HG02981 (cell line): Measurements from ENCODE around the gene PTCH1.

ENCODE experiments used
- ATAC-seq: cut with Tn5 transposase; IDR thresholded peaks from one replicate; pipeline ENCODE4 v1.9.1; 2021; ENCODE audit warnings: mild to moderate bottlenecking, moderate library complexity; ENCODE audit not compliant: unreplicated experiment

PTCH1 gene

DNA sequence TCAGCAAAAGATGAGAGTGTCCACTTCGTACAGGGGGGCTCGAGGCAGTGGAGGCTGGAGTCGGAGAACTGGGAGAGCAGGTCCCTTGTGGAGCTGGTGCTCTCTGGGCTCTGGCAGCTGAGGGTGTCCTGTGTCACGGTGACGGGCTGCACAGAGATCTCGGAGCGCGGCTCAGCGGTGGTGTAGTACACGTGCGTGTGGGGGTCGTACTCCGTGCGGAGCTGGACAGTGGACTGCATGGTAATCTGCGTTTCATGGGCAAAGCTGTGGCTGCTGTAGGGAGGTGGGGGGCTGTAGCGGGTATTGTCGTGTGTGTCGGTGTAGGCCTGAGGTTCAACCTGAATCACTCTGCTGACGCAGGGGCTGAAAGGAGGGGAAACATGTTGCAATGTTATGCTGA lies 48.0 kb downstream of the PTCH1 start:
- ATAC-seq = no peak

DNA sequence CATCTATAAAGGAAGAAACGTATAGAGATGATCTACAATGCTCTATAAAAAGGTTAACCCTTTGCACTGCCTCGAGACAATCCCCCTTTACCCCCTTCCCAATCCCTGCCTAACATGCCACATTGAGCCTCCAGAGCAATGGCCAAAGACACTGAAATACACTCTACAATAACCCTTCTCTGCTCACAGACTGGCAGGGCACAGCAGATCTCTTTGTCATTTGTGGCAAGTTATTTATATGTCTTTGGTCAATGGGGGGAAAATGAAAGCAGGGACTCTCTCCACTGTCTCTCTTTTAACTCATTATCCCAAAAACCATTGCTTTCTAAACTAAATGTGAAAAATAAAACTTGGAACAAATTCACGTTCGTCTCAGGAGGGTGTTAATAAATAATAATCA lies 51.7 kb downstream of the PTCH1 start:
- ATAC-seq = no peak

DNA sequence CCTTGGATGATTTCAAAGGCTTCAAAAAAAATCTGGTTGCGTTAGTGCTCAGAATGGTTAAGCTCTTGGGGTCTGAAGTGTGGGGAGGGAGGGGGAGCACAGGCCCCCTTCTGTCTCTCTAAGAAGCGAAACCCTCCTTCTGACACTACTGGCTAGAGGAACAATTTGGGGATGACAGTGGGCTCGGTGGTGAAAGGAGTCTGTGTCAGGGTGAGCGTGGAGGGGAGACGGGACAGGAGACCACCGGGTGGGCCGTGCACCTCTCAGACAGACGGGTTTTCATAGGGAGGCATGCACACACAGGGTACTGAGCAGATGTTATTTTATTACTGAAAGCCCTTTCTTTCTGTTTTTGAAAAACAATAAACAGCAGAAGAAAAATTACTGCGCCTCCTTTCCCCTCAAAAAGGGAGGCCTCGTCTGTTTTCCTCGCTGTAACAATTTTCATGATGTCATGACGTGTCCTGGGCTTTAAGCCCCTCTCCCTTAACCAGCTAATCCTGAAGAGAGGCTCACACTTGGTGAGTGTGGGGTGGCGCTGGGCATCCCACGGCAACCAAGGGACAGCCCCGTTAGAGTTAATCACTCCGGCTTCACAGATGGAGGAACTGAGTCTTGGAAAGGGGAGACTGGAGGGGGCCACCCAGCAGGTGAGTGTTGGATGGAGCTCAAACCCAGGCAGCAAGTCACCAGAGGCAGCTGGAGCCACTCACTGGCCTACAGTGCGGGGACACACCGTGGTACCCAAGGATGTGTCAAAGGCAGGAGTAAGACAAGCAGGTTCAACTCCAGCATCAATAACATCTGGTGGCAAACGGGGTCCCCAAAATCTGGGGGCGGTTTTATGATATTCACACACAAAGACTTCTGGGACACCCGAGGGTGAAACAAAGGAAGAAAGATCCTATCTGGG lies 53.4 kb downstream of the PTCH1 start:
- ATAC-seq = peak; percentile 21

DNA sequence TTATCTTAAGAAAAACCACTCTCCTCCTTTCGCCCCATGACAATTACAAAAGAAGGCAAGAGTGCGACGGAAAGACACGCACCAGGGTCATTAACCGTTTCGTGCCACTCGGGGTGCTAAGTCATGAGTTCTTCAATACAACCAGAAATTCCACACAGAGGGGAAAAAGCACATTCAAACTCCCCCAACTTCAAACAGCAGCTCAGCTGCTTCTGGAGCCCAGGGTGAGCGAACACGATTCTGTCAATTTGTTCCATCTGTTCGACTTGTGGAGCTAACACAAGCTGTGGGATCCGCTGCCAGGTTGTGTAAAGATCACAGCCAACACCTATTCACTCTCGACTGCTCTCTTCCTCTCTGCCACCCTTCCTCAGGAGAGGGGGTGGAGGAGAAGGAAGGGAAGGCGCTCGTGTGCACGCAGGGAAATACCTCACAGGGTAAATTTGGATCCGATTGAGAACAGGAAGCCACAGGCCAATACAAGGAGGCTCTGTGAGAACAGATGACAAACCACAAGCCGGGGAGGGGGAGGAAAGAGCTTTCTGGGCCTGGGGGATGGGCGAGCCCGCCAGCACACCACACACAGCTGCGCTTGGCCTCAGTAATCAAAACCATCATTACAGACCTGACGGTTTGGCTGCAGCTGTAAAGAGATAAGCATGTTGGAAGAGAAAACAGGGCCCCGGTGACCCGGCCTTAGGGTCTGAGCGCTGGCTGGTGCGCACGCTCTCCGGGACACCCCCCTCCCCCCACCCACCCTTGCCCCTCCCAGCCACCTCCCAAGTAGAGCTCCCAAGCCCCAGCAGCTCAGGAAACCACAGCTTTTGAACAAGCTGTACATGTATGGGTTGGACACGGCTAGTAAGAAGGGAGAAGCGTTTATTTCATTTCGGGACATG lies 54.3 kb downstream of the PTCH1 start:
- ATAC-seq = peak; percentile 93

DNA sequence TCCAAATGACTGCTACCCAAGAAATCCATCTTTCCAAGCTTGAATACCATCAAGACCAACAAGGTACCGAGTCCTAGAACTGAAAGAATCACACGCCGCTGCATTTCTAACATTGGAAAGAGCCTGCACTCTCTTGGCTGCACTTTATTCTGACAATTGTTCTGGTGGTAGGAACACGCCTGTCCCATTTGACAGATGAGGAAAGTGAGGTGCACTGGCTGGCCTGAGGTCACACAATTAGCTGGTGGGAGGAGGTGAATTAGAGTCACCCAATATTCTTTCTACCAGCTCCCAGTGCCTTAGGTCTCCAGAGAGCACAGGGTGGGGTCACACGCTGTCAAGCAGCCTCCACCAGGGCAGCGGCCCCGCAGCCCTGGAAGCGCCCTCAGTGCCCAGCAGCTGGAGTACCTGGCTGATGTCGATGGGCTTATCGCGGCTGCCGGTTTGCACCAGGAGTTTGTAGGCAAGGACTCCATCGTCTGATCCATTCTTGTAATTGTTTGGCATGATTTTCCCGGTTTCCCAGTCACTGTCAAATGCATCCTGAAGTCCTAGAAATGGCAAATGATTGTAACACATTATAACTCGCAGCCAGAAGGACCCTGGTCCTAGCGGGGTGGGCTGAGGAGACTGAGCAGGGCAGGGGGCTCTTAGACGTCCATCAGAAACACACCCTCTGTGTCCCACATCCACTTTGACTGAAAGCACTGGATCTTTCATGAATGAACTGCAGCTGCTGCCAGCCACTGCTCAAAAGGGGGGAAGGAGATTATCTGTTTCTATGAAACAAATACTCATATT lies 55.1 kb downstream of the PTCH1 start:
- ATAC-seq = no peak

DNA sequence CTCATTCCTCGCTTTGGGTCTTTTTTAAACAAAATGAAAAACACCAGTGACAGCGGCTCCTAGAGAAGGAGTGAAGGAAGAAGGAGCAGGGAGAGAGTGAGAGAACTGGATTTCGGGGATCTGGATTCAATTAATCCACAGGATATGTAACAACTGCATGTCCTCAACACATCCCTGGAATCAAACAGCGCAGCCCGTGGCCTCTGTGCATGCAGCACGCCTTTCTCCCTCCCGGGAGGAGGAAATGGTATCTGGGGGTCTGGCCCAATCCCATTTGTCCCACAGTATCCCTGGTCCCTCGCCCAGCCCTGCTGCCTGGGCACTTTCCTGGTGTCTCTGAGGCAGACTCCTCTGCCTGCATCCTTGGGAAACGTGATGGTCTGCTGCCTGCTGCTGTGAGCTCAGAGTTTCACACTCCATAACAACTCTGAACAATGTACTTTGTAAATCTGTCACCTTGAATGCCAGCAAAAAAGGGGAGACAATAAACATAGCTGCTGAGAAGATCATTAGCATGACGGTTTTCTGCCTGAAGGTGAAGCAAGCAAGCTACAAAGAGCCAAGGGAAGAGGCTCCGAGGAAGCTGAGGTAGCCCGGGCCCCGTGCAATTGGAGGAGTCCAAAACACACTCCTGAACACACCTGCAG lies 56.1 kb downstream of the PTCH1 start:
- no peak for ATAC-seq

DNA sequence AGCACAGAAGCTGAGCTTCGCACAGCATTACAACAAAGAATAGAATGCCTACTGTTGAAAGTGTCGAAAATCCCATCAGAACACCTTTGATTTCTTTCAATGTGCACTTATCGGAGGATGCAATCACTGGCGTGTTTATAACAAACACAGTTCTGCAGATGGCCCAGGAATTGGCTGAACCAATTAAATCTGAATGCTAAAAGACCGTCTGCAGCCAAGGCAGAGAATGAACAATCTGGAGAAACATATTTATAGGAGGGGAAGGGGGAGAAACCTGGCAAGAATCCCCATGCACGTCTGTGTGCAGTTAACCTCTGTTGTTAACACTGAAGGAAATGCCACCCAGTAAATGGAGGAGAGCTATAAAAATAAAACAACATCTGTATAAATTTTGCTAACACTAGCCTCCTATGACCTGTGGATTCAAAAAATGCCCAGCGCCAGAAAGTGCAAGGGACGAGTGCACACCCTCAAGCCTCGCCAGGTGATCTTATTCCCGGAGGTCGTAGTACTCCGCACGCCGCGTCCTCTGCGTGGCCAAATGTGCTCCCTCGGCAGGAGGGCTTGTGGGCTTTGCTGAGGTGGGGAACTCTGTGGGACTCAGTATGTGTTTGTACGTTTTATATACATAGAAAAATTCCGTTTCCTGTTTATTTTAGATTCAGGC lies 56.8 kb downstream of the PTCH1 start:
- ATAC-seq = no peak

DNA sequence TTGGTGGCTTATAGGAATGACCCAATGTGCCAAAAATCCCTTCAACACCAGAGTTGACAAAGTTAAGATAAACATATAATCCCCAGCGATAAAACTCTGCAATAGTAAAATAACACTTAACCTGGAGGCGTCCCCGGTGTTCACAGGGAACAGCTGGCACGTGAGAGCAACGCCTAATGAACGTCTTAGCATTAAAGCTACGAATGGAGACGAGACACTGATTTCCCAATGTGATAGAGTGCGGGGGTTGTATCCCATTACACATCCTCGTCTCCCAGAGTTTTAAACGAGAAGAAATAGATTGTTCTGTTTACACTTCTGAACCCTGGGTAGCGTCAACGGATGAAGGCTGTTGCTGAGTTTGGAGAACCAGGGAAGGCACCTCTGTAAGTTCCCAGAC lies 57.6 kb downstream of the PTCH1 start:
- ATAC-seq = no peak

DNA sequence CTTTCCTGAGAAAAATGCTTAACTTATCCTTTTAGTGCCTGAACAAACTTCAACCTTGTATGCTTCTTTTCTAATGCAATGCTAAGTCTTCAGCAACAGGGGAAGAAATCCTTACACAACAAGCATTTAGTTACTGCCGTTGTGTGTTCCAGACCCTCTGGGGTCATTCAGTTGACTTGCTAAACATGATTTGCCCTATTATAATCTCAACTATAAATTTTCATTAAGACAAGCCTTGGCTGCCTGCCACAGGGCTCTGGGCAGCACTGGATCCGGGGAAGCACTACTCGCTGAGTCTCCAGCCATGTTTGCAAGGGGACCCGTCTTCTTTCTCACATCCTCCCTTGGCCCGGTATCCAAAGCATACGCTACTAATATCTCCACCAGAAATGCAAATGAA lies 58.1 kb downstream of the PTCH1 start:
- no peak for ATAC-seq

DNA sequence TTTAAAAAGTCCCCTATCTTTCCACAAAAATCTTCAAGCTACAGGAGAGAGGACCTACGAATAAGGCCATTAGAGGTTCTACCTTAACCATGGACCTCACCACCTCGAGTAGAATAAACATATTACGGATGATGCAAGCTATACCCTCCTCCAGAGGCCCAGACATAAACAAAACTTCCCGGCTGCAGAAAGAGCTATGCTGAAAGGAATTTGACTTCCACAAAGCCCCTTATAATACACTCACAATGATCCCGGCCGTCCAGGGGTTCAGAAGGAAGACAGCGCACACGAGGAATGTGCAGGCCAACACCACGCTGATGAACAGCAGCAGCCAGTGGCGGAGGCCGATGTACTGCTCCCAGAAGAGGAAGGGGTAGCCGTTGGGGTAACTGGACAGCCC lies 59.0 kb downstream of the PTCH1 start:
- ATAC-seq = no peak

DNA sequence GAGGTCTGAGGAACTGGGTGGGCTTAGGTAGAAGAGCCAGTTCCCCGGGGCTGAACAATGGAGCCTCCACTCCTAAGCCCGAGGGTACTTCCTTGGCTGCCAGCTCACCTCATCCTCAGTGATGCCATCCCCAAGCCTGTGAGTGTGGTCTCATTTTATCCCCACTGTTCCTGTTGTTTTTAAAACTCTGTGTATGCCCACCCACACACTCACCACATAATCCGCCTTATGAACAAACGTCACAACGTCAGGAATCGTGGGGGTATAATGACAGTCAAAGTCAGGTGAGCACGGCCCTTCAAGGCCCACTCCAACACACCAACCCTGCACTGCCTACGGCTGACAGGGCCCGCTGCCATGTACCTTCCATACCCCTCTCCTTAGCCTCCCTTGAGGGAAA lies 61.1 kb downstream of the PTCH1 start:
- ATAC-seq = no peak

DNA sequence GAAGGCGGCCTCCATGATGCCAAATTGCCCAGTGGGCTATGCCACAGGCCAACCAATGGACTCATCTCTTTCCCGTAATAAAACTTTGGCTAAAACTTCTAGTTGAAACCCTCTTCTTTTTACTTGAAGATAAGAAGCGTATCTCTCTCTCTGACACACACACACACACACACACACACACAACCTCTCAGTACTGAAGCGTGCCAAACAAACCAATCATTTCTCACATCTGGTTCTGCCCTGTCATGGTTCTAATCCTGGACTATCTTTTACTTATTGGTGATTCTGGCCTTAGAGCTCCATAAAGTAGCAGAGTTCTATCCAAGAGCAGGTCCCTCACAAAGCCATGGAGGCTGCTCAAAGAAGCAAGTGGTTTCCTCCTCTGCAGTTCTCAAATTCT lies 64.6 kb downstream of the PTCH1 start:
- ATAC-seq = no peak

DNA sequence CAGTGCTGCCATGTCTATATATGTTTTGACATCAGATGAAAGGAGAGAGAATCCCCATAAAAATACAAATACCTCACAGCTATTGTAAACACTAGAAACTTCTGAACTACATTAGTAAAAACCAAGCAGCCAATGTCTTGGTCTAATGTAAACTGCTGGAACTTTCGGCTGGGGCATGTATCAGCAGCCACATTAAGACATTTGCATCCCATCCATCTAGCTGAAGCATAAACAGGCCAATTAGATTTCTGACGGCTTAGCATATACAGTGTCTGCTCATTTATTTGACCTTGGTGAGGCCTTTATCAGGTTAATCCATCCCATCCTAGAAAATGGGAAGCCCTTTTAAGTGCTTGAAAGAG lies 65.7 kb downstream of the PTCH1 start:
- ATAC-seq = no peak

DNA sequence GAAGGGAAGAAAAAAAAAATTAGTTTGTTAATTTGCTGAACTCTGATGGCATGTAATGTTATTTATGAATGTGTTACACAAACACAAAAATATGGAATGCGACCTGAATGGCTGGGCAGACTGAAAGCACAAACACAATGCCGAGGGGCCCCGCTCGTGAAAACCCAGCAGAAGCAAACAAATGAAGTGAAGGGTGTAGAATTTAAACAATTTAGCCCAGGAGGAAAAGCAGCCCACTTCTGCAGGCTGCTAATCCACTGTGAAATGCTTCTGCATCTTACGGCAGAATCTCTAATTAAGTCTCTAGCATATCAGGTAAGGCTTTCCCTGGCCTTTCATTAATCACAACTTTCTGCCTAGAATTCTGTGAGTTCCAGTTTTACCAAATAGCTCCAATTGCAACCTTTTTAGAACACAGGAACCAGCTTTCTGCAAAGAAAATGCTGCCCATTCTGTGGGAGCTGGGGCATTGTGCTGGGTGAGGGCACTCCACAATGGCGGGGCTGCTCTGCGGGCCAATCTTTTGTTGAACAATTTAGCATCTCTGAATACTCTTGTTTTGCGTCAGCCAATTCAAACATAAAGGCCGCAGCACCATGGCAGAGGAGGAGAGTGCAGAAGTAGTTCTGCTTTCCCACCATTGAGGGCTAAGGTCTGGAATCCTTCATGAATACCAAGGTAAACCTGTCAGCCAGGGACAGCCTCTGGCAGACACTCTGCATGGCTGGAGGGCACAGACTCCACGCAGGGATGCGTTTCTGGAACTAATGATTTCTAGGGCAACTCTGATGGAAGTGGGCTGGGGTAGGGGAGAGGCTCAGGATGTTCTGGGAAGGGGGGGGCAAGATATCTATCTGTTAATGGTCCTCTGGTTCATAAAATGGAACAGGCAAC lies 66.4 kb downstream of the PTCH1 start:
- no peak for ATAC-seq

DNA sequence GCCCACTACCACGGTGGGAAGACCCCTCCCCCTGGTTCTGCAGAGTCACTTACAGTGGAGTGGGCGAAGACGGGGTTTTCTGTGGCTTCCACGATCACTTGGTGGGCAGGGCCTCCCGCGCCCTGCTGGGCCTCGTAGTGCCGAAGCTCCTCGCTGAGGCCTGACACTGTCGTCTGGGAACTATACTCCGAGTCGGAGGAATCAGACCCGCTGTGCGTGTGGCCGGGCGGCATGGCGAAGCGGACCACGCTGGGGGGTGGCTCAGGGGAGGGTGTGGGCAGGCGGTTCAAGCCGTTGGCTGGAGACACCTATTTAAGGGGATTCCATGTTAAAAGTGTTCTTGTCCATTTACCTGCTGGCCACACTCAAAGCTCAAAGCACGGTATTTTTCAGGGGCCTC lies 67.8 kb downstream of the PTCH1 start:
- no peak for ATAC-seq

DNA sequence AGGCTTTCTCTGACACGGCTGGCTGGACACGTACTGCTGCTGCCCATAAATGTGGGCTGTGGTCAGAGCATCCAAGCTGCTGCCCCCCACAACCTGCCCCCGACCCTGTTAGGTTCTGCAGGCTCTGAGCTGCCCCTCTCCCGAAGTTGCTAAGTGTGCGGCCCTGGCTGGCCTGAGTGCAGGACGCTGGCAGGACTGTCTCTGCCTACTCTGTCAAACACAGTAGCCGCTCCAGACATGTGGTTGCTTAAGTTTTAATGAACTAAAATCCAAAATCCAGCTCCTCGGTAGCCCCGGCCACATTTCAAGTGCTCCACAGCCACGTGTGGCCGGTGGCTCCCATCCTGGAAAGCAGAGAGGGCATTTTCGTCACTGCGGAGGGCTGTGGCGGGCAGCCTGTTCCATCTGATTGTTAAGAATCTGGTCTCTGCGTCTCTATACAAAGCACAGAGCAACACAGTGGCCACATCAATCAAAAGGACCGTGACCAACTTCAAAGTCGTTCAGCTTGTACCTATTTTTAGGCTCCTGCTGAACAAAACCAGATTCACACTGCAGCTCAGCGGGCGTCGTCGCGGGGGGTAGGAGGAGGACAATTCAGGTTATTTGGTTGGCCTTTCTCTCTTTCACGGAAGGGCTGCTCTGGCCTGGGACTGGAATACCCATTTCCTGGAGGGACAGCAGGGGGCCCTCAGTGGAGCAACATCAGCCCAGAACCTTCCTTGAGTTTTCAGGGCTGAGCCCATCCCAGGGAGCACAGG lies 68.9 kb downstream of the PTCH1 start:
- ATAC-seq = no peak

DNA sequence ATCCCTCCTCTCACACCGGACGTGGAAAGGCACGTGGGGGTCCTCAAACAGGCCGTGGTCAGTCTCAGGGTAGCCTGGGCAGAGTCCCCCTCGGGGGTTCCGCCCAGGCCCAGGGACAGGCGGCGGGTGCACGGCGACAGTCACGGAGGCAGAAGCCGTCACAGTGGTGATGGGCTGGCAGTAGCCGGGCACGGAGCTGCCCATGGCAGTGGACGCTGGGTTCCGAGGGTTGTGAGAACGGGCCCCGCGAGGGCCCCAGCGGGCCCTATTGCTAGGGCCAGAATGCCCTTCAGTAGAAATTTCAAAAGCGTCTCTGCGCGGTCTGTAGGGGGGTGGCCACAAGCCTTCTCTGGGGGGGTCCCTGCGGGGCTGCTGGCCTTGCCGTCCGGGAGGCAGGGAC lies 69.8 kb downstream of the PTCH1 start:
- no peak for ATAC-seq

DNA sequence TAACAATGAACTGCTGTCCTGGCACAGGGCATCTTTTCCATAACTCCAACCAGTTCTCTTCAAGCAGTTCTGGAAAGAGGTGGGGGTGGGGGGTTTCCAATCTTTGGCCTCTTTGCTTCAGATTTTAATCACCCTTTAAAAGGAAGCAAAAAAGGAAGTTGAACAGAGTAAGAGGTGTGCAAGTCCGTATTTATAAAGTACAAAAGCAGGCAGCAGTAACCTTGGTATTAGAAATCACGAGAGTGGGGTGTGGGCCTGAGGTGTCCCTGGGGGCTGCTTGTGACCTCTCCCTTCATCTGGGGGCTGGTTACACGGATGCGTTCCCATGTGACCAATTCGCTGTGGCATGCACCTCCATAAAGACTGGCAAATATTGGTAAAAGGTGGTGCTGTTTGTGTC lies 70.5 kb downstream of the PTCH1 start:
- ATAC-seq = no peak
